Panc1 (cell line): ENCODE data around the gene ICE2.

Source experiments
- CTCF ChIP-seq: fragments of 450-650 bp; IDR thresholded peaks from 2 replicates; pipeline ENCODE4 v1.5.1; 2017; ENCODE audit warnings: mild to moderate bottlenecking
- POLR2AphosphoS5 ChIP-seq: IDR thresholded peaks from 2 replicates; pipeline ENCODE4 v1.6.1; 2012; ENCODE audit warnings: mild to moderate bottlenecking, low read depth, low read length, moderate library complexity
- REST ChIP-seq, 2 experiments: IDR thresholded peaks; 2 replicates each; pipeline ENCODE4 v1.6.1; 2011 to 2012; ENCODE audit warnings: low read depth in 2 of 2, control low read depth in 1 of 2, low read length in 1 of 2, mild to moderate bottlenecking in 1 of 2, moderate library complexity in 1 of 2; ENCODE audit not compliant: insufficient read depth in 1 of 2
- SIN3A ChIP-seq: IDR thresholded peaks from 2 replicates; pipeline ENCODE4 v1.6.1; 2012; ENCODE audit warnings: low read depth, mild to moderate bottlenecking, low read length, moderate library complexity, borderline replicate concordance; ENCODE audit not compliant: insufficient read depth
- TCF7L2 ChIP-seq: IDR thresholded peaks from 2 replicates; pipeline ENCODE4 v1.6.1; 2011; ENCODE audit warnings: mild to moderate bottlenecking, low read depth, low read length, inconsistent platforms

- TF ChIP-seq CTCF (no peak), POLR2AphosphoS5 (no peak), REST (IDR thresholded peaks at IDR 0.05; ENCODE audit: insufficient read depth in 1 of 2, low read depth in 2 of 2, low read length in 1 of 2) (no peak), TCF7L2 (no peak), SIN3A (no peak)
Observed at GRCh38 chr15:60473135-60473534, 5.8 kb downstream of the ICE2 start.
